Right ventricle myocardium superior (tissue), 1 donor: Measurements from ENCODE around the gene IGFBP2. TPM values are rescaled to one million over a fixed set of nuclear protein-coding genes. Genes with fewer than 3 reads are reported as not detected.

Experiments used
- ATAC-seq: fragments of 200-7000 bp; cut with Tn5 transposase; one replicate; pipeline ENCODE4 v1.9.1; 2020; ENCODE audit warnings: mild to moderate bottlenecking; ENCODE audit not compliant: poor library complexity
- DNase-seq: peaks from one replicate; pipeline ENCODE4 v3.0.0-alpha.2; 2020
- intact Hi-C: fragments of 100-400 bp; cut with DNase I; formaldehyde crosslinking; loops from one replicate; pipeline ENCODE4 v1.11.2; 2022
- total RNA-seq: library from RNA; stranded (reverse); fragmentation: NEBNext Ultra II Directional; extraction: Animal tissue kit (Norgen Biotek cat#: 25700); gene quantifications from one replicate; pipeline ENCODE4 v1.2.1, GENCODE V29; 2021
- donor health status: DM: no; HTN: yes; CAD: no; lungs with severe emphysema.

Gene IGFBP2
- total RNA-seq, 1 donor from 2014 or later: 51.1 TPM

- ATAC-seq (peak; percentile 64), DNase-seq (peak; percentile 91)
- intact Hi-C loops: no loop called here
Measured at GRCh38 chr2:216692636-216693413, 59.6 kb downstream of the IGFBP2 start.

GRCh38 chr2:216693414-216694080, 60.3 kb downstream of the IGFBP2 start:
- intact Hi-C loops: no loop called here
- DNase-seq: no peak
- no peak for ATAC-seq

- ATAC-seq: peak; percentile 31
- peak; percentile 76 for DNase-seq
- intact Hi-C loops: no loop called here
Measured at GRCh38 chr2:216694082-216694825, 61.0 kb downstream of the IGFBP2 start.

GRCh38 chr2:216694826-216695217, 61.6 kb downstream of the IGFBP2 start:
- DNase-seq: no peak
- intact Hi-C loops: loop anchor here (5.0 kb wide), 4 partner anchors 77 to 817 kb away; no protein-coding TSS in a partner anchor
- no peak for ATAC-seq

- peak; percentile 55 for ATAC-seq
- DNase-seq: peak; percentile 94
- intact Hi-C loops: loop anchor here (5.0 kb wide), 4 partner anchors 77 to 817 kb away; no protein-coding TSS in a partner anchor
Measured at GRCh38 chr2:216695401-216695821, 62.2 kb downstream of the IGFBP2 start, which contains the start of gene IGFBP5. TSS of gene IGFBP5 (minus strand) at chr2:216695549. CDS start at chr2:216694775, 774 bp downstream.

- ATAC-seq (no peak), DNase-seq (no peak)
- intact Hi-C loops: loop anchor here (5.0 kb wide), 4 partner anchors 76 to 816 kb away; no protein-coding TSS in a partner anchor
Measured at GRCh38 chr2:216696321-216696720, 63.1 kb downstream of the IGFBP2 start.

GRCh38 chr2:216696751-216697560, 63.7 kb downstream of the IGFBP2 start:
- no peak for ATAC-seq
- no peak for DNase-seq
- intact Hi-C loops: loop anchor here (5.0 kb wide), 4 partner anchors 75 to 815 kb away; no protein-coding TSS in a partner anchor

GRCh38 chr2:216698293-216698692, 65.1 kb downstream of the IGFBP2 start:
- ATAC-seq (no peak), DNase-seq (no peak)
- intact Hi-C loops: loop anchor here (5.0 kb wide), 4 partner anchors 74 to 814 kb away; no protein-coding TSS in a partner anchor

- DNase-seq: no peak
- intact Hi-C loops: loop anchor here (5.0 kb wide), 4 partner anchors 73 to 813 kb away; no protein-coding TSS in a partner anchor
- peak; percentile 42 for ATAC-seq
Measured at GRCh38 chr2:216698895-216699294, 65.7 kb downstream of the IGFBP2 start.

- intact Hi-C loops: loop anchor here (10.0 kb wide), 1 partner anchor 145 kb away; no protein-coding TSS in a partner anchor
- ATAC-seq (no peak), DNase-seq (no peak)
Measured at GRCh38 chr2:216700088-216700567, 66.9 kb downstream of the IGFBP2 start.

GRCh38 chr2:216700781-216701180, 67.6 kb downstream of the IGFBP2 start:
- DNase-seq (no peak), ATAC-seq (no peak)
- intact Hi-C loops: loop anchor here (10.0 kb wide), 1 partner anchor 144 kb away; no protein-coding TSS in a partner anchor

- DNase-seq: no peak
- ATAC-seq: no peak
- intact Hi-C loops: loop anchor here (10.0 kb wide), 1 partner anchor 143 kb away; no protein-coding TSS in a partner anchor
Measured at GRCh38 chr2:216701544-216701943, 68.3 kb downstream of the IGFBP2 start.

GRCh38 chr2:216702756-216703155, 69.5 kb downstream of the IGFBP2 start:
- intact Hi-C loops: loop anchor here (10.0 kb wide), 1 partner anchor 142 kb away; no protein-coding TSS in a partner anchor
- DNase-seq (no peak), ATAC-seq (no peak)

GRCh38 chr2:216710551-216711301, 77.5 kb downstream of the IGFBP2 start:
- peak; percentile 56 for DNase-seq
- intact Hi-C loops: no loop called here
- peak; percentile 65 for ATAC-seq

- ATAC-seq (no peak), DNase-seq (no peak)
- intact Hi-C loops: no loop called here
Measured at GRCh38 chr2:216711348-216711747, 78.1 kb downstream of the IGFBP2 start.

- intact Hi-C loops: no loop called here
- ATAC-seq (peak; percentile 65), DNase-seq (peak; percentile 76)
Measured at GRCh38 chr2:216713691-216714336, 80.6 kb downstream of the IGFBP2 start.
